GM23338 (cell line): ENCODE measurements around the gene LRIG1.

Experiments used
- CREB1 ChIP-seq: fragments of 250-450 bp; sonication (Bioruptor Pico); IDR thresholded peaks from 2 replicates; pipeline ENCODE4 v1.5.0; 2020; ENCODE audit warnings: low read depth, mild to moderate bottlenecking, moderate library complexity
- CTCF ChIP-seq, 2 experiments: fragments of 200-600 bp in 1 of 2; sonication (generic) in 1 of 2; conservative IDR thresholded peaks; 2 replicates each; pipeline versions ENCODE4 v1.5.1 to v1.6.1; 2016 to 2017; ENCODE audit warnings: antibody characterized with exemption in 2 of 2, low read depth in 2 of 2, mild to moderate bottlenecking in 2 of 2, moderate library complexity in 1 of 2
- ETS1 ChIP-seq: IDR thresholded peaks from 2 replicates; pipeline ENCODE4 v1.6.1; 2016; ENCODE audit warnings: antibody characterized with exemption
- EZH2 ChIP-seq: fragments of 200-600 bp; sonication (generic); IDR thresholded peaks from one replicate; pipeline ENCODE4 v1.8.0; 2017; ENCODE audit warnings: antibody characterized with exemption, mild to moderate bottlenecking, low read depth; ENCODE audit not compliant: unreplicated experiment
- EZH2phosphoT487 ChIP-seq: fragments of 200-600 bp; sonication (generic); IDR thresholded peaks from one replicate; pipeline ENCODE4 v1.8.1; 2018; ENCODE audit warnings: antibody characterized with exemption; ENCODE audit not compliant: unreplicated experiment
- JUNB ChIP-seq: IDR thresholded peaks from one replicate; pipeline ENCODE4 v1.6.1; 2016; ENCODE audit warnings: antibody characterized with exemption; ENCODE audit not compliant: unreplicated experiment
- NANOG ChIP-seq: IDR thresholded peaks from 2 replicates; pipeline ENCODE4 v1.6.1; 2016; ENCODE audit warnings: antibody characterized with exemption, borderline replicate concordance
- POLR2AphosphoS5 ChIP-seq: IDR thresholded peaks from 2 replicates; pipeline ENCODE4 v1.6.1; 2016; ENCODE audit warnings: antibody characterized with exemption, low read depth
- REST ChIP-seq: IDR thresholded peaks from one replicate; pipeline ENCODE4 v1.6.1; 2018; ENCODE audit warnings: antibody characterized with exemption; ENCODE audit not compliant: unreplicated experiment
- STAT1 ChIP-seq: IDR thresholded peaks from one replicate; pipeline ENCODE4 v1.6.1; 2016; ENCODE audit warnings: antibody characterized with exemption; ENCODE audit not compliant: unreplicated experiment
- ZNF114 ChIP-seq: fragments of 250-450 bp; sonication (Bioruptor Pico); IDR thresholded peaks from 2 replicates; pipeline ENCODE4 v1.5.0; 2020; ENCODE audit warnings: mild to moderate bottlenecking, moderate library complexity
- ZNF331 ChIP-seq: fragments of 250-450 bp; sonication (Bioruptor Pico); IDR thresholded peaks from 2 replicates; pipeline ENCODE4 v1.5.0; 2020; ENCODE audit warnings: low read depth, mild to moderate bottlenecking, moderate library complexity
- ZNF462 ChIP-seq: fragments of 250-450 bp; sonication (Bioruptor Pico); IDR thresholded peaks from 2 replicates; pipeline ENCODE4 v1.5.0; 2020; ENCODE audit warnings: mild to moderate bottlenecking, moderate library complexity

GRCh38 chr3:66502245-66502874 is 1.5 kb upstream of the LRIG1 start:
- TF ChIP-seq CTCF (conservative IDR thresholded peaks at IDR 0.05; ENCODE audit: low read depth in 2 of 2) (no peak), REST (no peak), EZH2 (no peak), POLR2AphosphoS5 (no peak), EZH2phosphoT487 (no peak), STAT1 (no peak), JUNB (no peak), CREB1 (CRISPR knock-in tag) (no peak), ZNF331 (no peak), ZNF462 (CRISPR knock-in tag) (no peak), ZNF114 (CRISPR knock-in tag) (no peak), ETS1 (no peak), NANOG (no peak)
